GM19240 (cell line): Measurements from ENCODE around the gene PKMYT1.

Experiments used
- DNase-seq: peaks from one replicate; pipeline ENCODE4 v3.0.0; 2011; ENCODE audit warnings: low spot score; ENCODE audit not compliant: insufficient read length

Gene PKMYT1

GRCh38 chr16:2974319-2975056 lies 5.8 kb downstream of the PKMYT1 start:
- DNase-seq: no peak

DNA sequence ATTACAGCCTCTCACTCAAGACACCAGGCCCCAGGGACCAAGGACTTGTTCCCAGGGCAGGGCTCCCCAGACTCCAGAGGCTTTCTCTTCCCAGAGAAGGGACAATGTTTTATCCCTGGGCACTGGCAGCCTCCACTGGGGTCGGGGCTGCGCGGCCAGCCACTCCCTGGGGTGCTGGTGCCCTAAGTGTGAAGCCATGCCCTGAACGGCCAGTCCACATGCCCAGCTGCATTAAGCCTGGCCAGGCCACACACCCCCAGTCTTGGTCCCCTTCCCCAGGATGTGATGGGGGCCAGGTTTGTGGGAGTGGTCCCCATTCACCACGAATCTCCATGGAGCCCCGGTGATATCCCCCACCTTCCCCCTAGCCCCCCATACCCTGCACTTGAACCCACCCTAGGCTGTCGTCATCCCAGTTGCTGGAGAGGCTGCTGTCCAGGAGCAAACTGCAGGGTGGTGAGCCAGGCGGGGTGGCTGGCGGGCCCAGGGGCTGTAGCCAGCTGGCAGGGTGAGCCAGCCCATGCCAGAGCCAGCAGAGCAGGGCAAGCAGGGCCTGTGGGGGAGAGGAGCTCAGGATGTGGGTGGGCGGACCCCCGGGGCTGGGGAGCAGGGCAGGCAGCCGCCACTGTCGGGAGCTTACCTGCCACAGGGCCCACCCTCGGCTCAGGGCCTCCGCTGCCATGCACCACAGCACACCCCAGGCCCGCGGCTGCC lies 6.5 kb downstream of the PKMYT1 start:
- no peak for DNase-seq

- DNase-seq: no peak
Measured at GRCh38 chr16:2973093-2973492, 7.2 kb downstream of the PKMYT1 start.

GRCh38 chr16:2971985-2972784 lies 8.1 kb downstream of the PKMYT1 start:
- DNase-seq: no peak

DNA sequence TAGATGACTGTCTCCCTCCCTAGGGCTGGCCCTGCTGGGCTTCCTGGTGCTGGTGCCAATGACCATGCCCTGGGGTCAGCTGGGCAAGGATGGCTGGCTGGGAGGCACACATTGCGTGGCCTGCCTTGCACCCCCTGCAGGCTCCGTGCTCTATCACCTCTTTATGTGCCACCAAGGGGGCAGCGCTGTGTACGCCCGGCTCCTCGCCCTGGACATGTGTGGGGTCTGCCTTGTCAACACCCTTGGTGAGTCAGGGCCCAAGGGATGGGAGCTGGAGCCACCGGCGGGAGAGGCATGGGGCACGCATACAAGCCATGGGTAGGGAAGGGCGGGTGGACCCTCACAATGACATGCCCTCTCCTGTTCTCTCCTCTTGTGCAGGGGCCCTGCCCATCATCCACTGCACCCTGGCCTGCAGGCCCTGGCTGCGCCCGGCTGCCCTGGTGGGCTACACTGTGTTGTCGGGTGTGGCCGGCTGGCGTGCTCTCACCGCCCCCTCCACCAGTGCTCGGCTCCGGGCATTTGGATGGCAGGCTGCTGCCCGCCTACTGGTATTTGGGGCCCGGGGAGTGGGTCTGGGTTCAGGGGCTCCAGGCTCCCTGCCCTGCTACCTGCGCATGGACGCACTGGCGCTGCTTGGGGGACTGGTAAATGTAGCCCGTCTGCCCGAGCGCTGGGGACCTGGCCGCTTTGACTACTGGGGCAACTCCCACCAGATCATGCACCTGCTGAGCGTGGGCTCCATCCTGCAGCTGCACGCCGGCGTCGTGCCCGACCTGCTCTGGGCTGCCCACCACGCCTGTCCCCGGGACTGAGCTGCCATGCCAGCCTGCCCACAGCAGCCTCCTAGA lies 8.9 kb downstream of the PKMYT1 start:
- no peak for DNase-seq

GRCh38 chr16:2970563-2970962 lies 9.7 kb downstream of the PKMYT1 start:
- DNase-seq: no peak

DNA sequence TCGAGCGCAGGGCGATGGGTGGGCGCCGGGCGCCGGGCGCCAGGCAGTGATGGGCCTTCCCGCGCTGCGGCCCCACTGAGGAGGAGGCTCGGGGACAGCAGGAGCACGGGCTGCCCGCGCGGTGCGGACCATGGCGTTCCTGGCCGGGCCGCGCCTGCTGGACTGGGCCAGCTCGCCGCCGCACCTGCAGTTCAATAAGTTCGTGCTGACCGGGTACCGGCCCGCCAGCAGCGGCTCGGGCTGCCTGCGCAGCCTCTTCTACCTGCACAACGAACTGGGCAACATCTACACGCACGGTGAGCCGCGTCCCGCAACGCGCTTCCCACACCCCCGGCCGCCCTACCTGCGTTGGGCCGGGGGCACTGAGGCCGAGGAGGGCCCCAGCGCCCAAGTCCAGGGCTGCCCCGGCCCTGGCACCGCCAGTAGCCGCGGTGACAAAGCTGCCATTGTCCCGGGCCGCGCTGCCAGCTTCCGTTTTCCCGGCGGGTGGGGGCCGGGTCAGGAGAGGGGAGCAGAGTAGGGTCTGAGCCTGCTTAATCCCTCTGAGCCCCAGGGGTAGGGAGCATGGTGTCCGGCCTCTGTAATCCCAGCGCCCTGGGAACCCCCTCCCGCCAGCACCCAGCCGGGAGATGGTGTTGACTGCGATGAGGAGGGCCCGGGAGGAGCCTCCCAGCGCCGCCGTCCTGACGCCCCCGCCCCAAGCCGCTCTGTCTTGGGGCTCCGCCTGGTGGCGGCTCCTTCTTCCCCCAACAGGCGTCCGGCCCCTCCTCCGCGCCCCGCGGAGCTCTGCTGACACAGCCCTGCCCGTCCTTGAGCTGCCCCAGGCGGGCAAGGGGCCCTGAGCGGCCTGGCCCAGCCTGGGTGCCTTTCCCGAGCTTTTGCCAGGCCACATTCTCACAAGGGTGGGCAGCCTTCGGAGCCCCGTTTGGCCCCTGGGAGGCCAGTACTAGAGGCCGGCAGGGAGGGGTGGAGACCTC lies 10.4 kb downstream of the PKMYT1 start:
- peak; percentile 70 for DNase-seq

DNA sequence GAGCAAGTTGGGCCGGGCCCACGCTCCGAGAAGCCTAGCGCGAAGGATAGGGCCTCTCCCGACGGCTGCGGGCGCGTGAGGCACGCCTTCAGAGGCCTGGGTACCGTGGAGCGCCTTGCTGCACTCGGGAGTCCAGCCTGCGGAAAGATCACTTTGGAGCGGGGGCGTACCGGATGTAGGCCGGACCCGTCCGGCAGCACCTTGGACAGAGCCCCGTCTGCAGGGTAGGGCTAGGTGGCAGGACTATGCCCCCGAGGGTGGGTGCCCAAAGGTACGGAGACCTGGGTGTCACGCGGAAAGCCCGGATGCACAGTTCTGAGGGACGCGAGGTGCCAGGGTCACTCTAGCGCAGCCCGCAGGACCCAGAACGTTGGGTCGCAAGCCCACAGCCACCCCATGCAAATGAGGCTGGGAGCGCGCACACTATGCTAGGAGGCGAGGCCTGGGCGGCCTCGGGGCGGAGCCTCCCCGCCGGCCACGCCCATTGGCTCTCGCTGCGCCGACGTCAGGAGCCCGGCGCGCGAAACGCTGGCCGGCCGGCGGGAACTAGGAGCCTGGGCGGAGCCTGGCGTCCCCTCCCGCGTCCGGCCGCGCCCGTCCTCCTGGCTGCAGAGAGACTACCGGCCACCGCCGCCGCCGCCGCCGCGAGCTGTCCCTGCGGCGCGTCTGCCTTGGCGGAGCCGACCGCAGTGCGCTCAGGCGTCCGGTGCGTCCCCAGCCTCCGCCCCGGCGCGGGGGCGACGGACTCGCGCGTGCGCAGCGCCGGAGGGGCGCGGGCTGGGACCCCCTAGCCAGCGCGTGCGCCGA lies 11.3 kb downstream of the PKMYT1 start, which contains the start of gene PAQR4:
Gene PAQR4 (plus strand): TSS at position 611 of the 807 bp plus-strand sequence. CDS start 327 bp downstream, outside the sequence.
- peak; percentile 94 for DNase-seq

- no peak for DNase-seq
Measured at GRCh38 chr16:2968368-2968737, 11.9 kb downstream of the PKMYT1 start.

DNA sequence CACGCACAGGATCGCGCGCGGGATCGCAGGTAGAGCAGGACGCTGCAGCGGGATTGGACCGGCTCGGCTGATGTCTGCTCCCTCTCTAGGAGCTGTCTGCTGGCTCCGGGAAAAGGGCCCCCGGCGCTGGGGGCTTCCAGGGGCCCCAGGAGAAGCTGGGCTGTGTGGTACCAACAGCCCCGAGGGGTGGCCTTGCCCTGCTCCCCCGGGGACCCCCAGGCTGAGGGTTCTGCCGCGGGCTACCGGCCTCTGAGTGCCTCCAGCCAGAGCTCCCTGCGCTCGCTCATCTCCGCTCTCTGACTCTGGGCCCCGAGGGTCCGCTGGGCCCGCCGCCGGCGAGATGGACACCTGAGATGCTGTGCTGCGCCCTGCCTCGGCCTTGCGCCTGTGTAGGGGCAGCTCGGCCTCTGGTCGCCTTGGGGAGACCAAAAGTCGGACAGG lies 12.5 kb downstream of the PKMYT1 start:
- no peak for DNase-seq

DNA sequence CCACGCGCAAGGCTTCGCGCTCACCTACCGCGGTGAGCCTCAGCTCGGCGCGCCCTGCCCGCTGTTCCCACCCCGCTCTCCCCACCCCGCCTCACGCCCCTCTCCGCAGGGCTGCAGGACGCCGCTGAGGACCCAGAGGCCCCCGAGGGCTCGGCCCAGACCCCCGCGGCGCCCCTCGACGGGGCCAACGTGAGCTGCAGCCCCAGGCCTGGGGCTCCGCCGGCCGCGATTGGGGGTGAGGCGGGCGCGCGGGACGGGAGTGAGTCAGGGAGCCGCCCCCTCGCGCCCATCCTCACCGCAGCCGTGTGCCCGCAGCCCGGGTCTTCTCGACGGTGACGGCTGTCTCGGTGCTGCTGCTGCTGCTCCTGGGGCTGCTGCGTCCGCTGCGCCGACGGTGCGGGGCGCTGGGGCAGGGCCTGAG lies 13.0 kb downstream of the PKMYT1 start:
- no peak for DNase-seq

- DNase-seq: no peak
Measured at GRCh38 chr16:2966808-2967191, 13.4 kb downstream of the PKMYT1 start.

- DNase-seq: no peak
Measured at GRCh38 chr16:2966043-2966807, 14.0 kb downstream of the PKMYT1 start.

- no peak for DNase-seq
Measured at GRCh38 chr16:2964475-2965336, 15.5 kb downstream of the PKMYT1 start.

- DNase-seq: no peak
Measured at GRCh38 chr16:2963723-2964474, 16.3 kb downstream of the PKMYT1 start, which contains the start of gene KREMEN2. Gene KREMEN2 (plus strand): TSS chr16:2964275. CDS start chr16:2964521, 246 bp downstream.

DNA sequence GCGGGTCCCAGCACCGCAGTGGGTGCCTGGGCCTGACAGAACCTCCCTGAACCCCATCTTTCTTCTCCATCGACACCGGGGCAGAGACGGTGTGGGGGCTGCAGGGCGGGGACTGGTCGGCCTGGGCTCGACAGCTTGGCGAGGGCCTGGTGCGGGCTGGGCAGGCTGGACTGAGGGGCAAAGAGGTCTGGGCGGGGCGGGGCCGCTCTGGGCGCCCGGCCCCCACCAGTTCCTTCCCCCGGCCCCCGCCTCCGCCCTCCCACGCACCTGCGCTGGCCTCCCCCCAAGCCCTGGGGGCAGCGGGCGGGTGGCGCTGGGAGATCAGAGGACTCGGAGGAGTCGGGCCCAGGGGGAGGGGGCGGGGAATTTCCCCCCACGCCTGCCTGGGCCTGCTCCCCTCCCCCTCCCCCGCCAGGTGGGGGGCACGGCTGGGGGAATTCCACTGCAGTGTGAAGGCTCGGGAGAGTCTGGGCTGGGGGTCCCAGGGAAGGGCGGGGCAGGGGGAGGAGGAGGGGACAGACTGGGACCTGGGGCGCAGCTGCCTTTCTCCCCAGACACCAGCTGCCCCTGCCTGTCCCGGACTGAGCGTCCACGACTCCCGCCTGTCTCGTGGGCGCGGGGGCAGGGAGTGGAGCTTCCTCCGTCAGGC lies 17.0 kb downstream of the PKMYT1 start:
- no peak for DNase-seq
